Adrenal gland (tissue), 5 donors: Measurements from ENCODE around the gene AFF1.

Experiments used
- POLR2A ChIP-seq, 2 donors: fragments of 450-650 bp; IDR thresholded peaks; one replicate each; pipeline ENCODE4 v1.6.1; 2017; ENCODE audit warnings: antibody characterized with exemption in 2 of 2, mild to moderate bottlenecking in 2 of 2, moderate library complexity in 1 of 2
- TF ChIP-seq, protein P1 (sequence below), 6 experiments: fragments of 450-650 bp in 4 of 6; fragments of 200-600 bp in 2 of 6; sonication (generic) in 1 of 6; IDR thresholded peaks; 1 replicate in 5 of 6; 2 replicates in 1 of 6; pipeline versions ENCODE4 v1.5.1 to v1.8.0; 2016 to 2021; ENCODE audit warnings: antibody characterized with exemption in 6 of 6, mild to moderate bottlenecking in 2 of 6, moderate library complexity in 1 of 6
- donor health status: DM: no; HTN: no; CAD: no.

DNA sequence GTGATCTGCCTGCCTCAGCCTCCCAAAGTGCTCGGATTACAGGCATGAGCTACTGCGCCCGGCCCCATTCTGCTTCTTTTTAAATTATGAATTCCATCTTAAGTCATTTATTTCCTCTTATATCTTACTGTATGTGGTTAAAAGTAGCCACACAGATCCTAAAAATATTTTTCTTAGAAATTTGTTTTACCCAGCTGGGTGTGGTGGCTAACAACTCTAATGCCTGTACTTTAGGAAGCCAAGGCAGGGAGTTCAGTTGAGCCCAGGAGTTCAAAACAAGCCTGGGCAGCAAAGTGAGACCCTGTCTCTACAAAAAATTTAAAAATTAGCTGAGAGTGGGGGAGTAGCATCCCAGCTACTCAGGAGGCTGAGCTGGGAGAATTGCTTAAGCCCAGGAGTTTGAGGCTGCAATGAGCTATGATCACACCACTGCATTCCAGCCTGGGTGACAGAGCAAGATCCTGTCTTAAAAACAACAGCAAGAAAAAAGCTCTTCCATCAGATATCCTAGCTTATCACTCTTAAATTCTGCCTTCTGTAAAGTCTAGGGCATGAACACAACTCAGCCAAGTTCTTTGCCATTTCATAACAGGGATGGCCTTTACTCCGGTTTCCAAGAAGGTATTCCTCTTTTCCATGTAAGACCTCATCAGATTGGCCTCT is 15.1 kb upstream of the AFF1 start:
- TF ChIP-seq, protein P1, sequence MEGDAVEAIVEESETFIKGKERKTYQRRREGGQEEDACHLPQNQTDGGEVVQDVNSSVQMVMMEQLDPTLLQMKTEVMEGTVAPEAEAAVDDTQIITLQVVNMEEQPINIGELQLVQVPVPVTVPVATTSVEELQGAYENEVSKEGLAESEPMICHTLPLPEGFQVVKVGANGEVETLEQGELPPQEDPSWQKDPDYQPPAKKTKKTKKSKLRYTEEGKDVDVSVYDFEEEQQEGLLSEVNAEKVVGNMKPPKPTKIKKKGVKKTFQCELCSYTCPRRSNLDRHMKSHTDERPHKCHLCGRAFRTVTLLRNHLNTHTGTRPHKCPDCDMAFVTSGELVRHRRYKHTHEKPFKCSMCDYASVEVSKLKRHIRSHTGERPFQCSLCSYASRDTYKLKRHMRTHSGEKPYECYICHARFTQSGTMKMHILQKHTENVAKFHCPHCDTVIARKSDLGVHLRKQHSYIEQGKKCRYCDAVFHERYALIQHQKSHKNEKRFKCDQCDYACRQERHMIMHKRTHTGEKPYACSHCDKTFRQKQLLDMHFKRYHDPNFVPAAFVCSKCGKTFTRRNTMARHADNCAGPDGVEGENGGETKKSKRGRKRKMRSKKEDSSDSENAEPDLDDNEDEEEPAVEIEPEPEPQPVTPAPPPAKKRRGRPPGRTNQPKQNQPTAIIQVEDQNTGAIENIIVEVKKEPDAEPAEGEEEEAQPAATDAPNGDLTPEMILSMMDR (IDR thresholded peaks at IDR 0.05) = no peak
- no peak for TF ChIP-seq POLR2A (IDR thresholded peaks at IDR 0.05)
